ENCODE data around the gene UAP1L1.
A peak's percentile ranks its signal among the peaks of the same experiment; 100 is the strongest.

Gene UAP1L1

GRCh38 chr9:137042751-137043727 is 34.3 kb upstream of the UAP1L1 start:
- no peak for TF ChIP-seq CTCF (IDR thresholded peaks at IDR 0.05; ENCODE audit: low read depth, low read length)
- DNase-seq (ENCODE audit: low read depth in 2 of 2), result no peak
- no peak overlapping the region for H3K4me3 ChIP-seq (replicated peaks in 1 of 2; ENCODE audit: low read depth in 2 of 2, low read length in 2 of 2)

DNA sequence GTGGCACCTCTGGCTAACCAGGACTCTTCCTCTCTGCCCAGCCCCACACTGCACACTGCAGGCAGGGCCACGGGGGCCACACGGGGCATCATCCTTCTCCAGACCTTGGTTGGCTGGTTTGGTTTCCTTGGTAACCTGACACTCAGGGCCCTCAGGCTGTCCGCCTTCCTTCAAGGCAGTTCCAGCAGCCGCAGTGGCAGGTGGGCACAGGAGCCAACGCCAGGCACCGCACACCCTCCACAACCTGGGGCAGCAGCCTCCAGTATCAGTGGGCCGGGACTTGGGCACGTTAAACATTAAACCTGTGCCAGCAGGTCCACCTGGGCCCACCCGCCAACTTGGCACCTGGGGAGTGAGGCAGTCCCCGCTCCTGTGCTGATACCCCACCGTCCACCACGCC is 33.3 kb upstream of the UAP1L1 start:
- no peak overlapping the region for H3K4me3 ChIP-seq (replicated peaks in 1 of 2; ENCODE audit: low read depth in 2 of 2, low read length in 2 of 2)
- no peak for TF ChIP-seq CTCF (IDR thresholded peaks at IDR 0.05; ENCODE audit: low read depth, low read length)
- DNase-seq (ENCODE audit: low read depth in 2 of 2), result no peak

- no peak for DNase-seq (ENCODE audit: low read depth in 2 of 2)
- peak overlapping the region; percentile 53 to 63 for H3K4me3 ChIP-seq (replicated peaks in 1 of 2; ENCODE audit: low read depth in 2 of 2, low read length in 2 of 2)
- TF ChIP-seq CTCF (IDR thresholded peaks at IDR 0.05; ENCODE audit: low read depth, low read length), result no peak
These were observed 32.7 kb upstream of the UAP1L1 start for GRCh38 chr9:137044502-137045177.

- no peak for TF ChIP-seq CTCF (IDR thresholded peaks at IDR 0.05; ENCODE audit: low read depth, low read length)
- DNase-seq (ENCODE audit: low read depth in 2 of 2), result peak; percentile 45 to 56
- peak overlapping the region; percentile 55 to 63 for H3K4me3 ChIP-seq (replicated peaks in 1 of 2; ENCODE audit: low read depth in 2 of 2, low read length in 2 of 2)
These were observed 31.8 kb upstream of the UAP1L1 start for GRCh38 chr9:137045294-137046087.

DNA sequence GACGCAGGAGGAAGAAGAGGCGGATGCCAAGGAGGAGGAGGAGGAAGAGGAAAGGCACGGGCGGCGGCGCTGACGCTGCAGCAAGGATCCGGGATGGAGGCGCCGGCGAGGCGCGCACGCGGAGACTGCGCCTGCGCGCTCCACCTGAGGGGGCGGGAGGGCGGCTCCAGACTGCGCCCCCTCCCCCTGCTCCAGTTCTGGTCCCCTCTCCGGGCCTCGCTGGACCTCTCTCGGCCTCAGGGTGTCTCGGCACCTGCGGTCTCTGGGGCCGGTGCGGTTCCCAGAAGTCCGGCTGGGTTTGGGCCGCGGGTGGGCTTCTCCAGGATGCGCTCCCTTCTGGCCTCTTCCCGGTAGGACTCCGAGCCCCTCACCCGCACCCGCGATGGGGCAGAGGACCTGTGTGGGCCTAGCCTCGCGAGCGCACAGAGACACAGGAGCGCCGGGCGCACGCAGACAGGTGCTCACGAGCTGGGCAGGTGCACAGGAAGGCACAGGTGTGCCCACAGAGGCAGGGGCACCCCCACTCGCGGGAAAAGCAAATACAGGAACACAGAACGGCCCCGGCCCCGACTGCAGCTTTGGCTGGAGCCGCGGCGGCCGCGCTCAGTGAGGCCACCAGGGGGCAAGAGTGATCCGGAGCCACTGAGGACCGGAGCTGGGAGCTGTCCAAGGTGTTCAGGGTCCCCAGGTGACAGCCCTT is 31.1 kb upstream of the UAP1L1 start, which contains the start of gene NPDC1:
Gene NPDC1, minus strand, starts transcription at position 90 of the 700 bp plus-strand sequence. CDS start 188 bp downstream, outside the sequence.
- TF ChIP-seq CTCF (IDR thresholded peaks at IDR 0.05; ENCODE audit: low read depth, low read length), result peak; percentile 96
- DNase-seq (ENCODE audit: low read depth in 2 of 2), result peak; percentile 72 to 75
- H3K4me3 ChIP-seq (replicated peaks in 1 of 2; ENCODE audit: low read depth in 2 of 2, low read length in 2 of 2), result peak within 1 kb of the TSS; percentile 55 to 63
